H9 (cell line): ENCODE measurements around the gene SDK1. TPM values are rescaled to one million over a fixed set of nuclear protein-coding genes. Genes with fewer than 3 reads are reported as not detected.

Experiments
- DNase-seq: peaks from one replicate; pipeline ENCODE4 v3.0.0-alpha.2; 2017
- H2AFZ ChIP-seq: one replicate; pipeline ENCODE4 v1.6.1; 2013; ENCODE audit warnings: mild to moderate bottlenecking, low read length, control low read depth, moderate library complexity
- H2AK5ac ChIP-seq: 2 replicates; pipeline ENCODE4 v1.6.1; 2013; ENCODE audit warnings: low read length, control low read depth, mixed read lengths; ENCODE audit not compliant: insufficient read length
- H2BK120ac ChIP-seq: one replicate; pipeline ENCODE4 v1.6.1; 2013; ENCODE audit warnings: low read depth, mild to moderate bottlenecking, low read length, control low read depth, inconsistent platforms; ENCODE audit not compliant: poor library complexity, severe bottlenecking
- H2BK12ac ChIP-seq: 2 replicates; pipeline ENCODE4 v1.6.1; 2013; ENCODE audit warnings: low read length, control low read depth, mixed read lengths, low read depth; ENCODE audit not compliant: insufficient read length
- H2BK15ac ChIP-seq: 2 replicates; pipeline ENCODE4 v1.6.1; 2013; ENCODE audit warnings: low read depth, low read length, control low read depth
- H2BK20ac ChIP-seq: one replicate; pipeline ENCODE4 v1.6.1; 2013; ENCODE audit warnings: low read depth, mild to moderate bottlenecking, low read length, control low read depth, inconsistent platforms; ENCODE audit not compliant: poor library complexity, severe bottlenecking
- H2BK5ac ChIP-seq: 2 replicates; pipeline ENCODE4 v1.6.1; 2013; ENCODE audit warnings: low read length, control low read depth, mixed read lengths; ENCODE audit not compliant: insufficient read length
- H3K14ac ChIP-seq: 2 replicates; pipeline ENCODE4 v1.6.1; 2013; ENCODE audit warnings: low read length, control low read depth; ENCODE audit not compliant: insufficient read depth
- H3K18ac ChIP-seq: 2 replicates; pipeline ENCODE4 v1.6.1; 2013; ENCODE audit warnings: low read depth, mild to moderate bottlenecking, mixed read lengths, low read length, control low read depth; ENCODE audit not compliant: insufficient read length
- H3K23ac ChIP-seq: 2 replicates; pipeline ENCODE4 v1.6.1; 2013; ENCODE audit warnings: low read length, control low read depth, mixed read lengths, low read depth; ENCODE audit not compliant: insufficient read length
- H3K23me2 ChIP-seq: 2 replicates; pipeline ENCODE4 v1.6.1; 2013; ENCODE audit warnings: low read depth, mild to moderate bottlenecking, mixed read lengths, low read length, control low read depth; ENCODE audit not compliant: insufficient read length, poor library complexity, severe bottlenecking
- H3K27ac ChIP-seq: 2 replicates; pipeline ENCODE4 v1.5.1; 2013; ENCODE audit warnings: low read length, control low read depth, mixed read lengths, low read depth; ENCODE audit not compliant: insufficient read length
- H3K27me3 ChIP-seq: 2 replicates; pipeline ENCODE4 v1.6.1; 2013; ENCODE audit warnings: low read length, control low read depth, inconsistent platforms; ENCODE audit not compliant: insufficient read depth
- H3K4ac ChIP-seq: 2 replicates; pipeline ENCODE4 v1.6.1; 2013; ENCODE audit warnings: low read depth, mild to moderate bottlenecking, control low read depth, inconsistent platforms, low read length, moderate library complexity
- H3K4me1 ChIP-seq: 2 replicates; pipeline ENCODE4 v1.6.1; 2013; ENCODE audit warnings: low read length, control low read depth, inconsistent platforms; ENCODE audit not compliant: insufficient read depth
- H3K4me2 ChIP-seq: 2 replicates; pipeline ENCODE4 v1.6.1; 2013; ENCODE audit warnings: low read length, control low read depth, mixed read lengths; ENCODE audit not compliant: insufficient read length, insufficient read depth
- H3K56ac ChIP-seq: 2 replicates; pipeline ENCODE4 v1.6.1; 2013; ENCODE audit warnings: low read depth, mild to moderate bottlenecking, mixed read lengths, low read length, control low read depth; ENCODE audit not compliant: insufficient read length
- H3K79me1 ChIP-seq: 2 replicates; pipeline ENCODE4 v1.6.1; 2013; ENCODE audit warnings: low read depth, mild to moderate bottlenecking, moderate library complexity, low read length, control low read depth, inconsistent platforms; ENCODE audit not compliant: insufficient read depth, poor library complexity, severe bottlenecking
- H3K79me2 ChIP-seq: 2 replicates; pipeline ENCODE4 v1.6.1; 2013; ENCODE audit warnings: low read length, control low read depth, inconsistent platforms; ENCODE audit not compliant: insufficient read depth
- H3K9ac ChIP-seq: 2 replicates; pipeline ENCODE4 v1.6.1; 2013; ENCODE audit warnings: low read length, control low read depth, mixed read lengths; ENCODE audit not compliant: insufficient read length; ENCODE audit errors: extremely low read depth
- H3K9me3 ChIP-seq: one replicate; pipeline ENCODE4 v1.6.1; 2013; ENCODE audit warnings: low read depth, low read length, inconsistent platforms; ENCODE audit not compliant: control insufficient read depth
- H3T11ph ChIP-seq: one replicate; pipeline ENCODE4 v1.6.1; 2013; ENCODE audit warnings: mild to moderate bottlenecking, low read length, control low read depth, inconsistent platforms
- H4K20me1 ChIP-seq: one replicate; pipeline ENCODE4 v1.6.1; 2013; ENCODE audit not compliant: control insufficient read depth, insufficient read length, insufficient read depth
- H4K5ac ChIP-seq: 2 replicates; pipeline ENCODE4 v1.6.1; 2013; ENCODE audit warnings: low read depth, mild to moderate bottlenecking, mixed read lengths, low read length, control low read depth; ENCODE audit not compliant: insufficient read length
- H4K8ac ChIP-seq: replicated peaks from 2 replicates; pipeline ENCODE4 v1.6.1; 2013; ENCODE audit warnings: low read length, control low read depth, mixed read lengths, low read depth; ENCODE audit not compliant: insufficient read length
- H4K91ac ChIP-seq: 2 replicates; pipeline ENCODE4 v1.6.1; 2013; ENCODE audit warnings: low read depth, mild to moderate bottlenecking, moderate library complexity, mixed read lengths, low read length, control low read depth; ENCODE audit not compliant: insufficient read length
- H3K27ac Mint-ChIP-seq, 3 experiments: 2 replicates in 2 of 3; 3 replicates in 1 of 3; pipeline ENCODE4 v1.8.0; 2020 to 2021; ENCODE audit warnings: mixed read lengths in 3 of 3, mild to moderate bottlenecking in 1 of 3, moderate library complexity in 1 of 3
- H3K27me3 Mint-ChIP-seq: 2 replicates; pipeline ENCODE4 v1.8.0; 2021; ENCODE audit warnings: low read depth, mild to moderate bottlenecking, moderate library complexity, mixed read lengths
- H3K36me3 Mint-ChIP-seq, 3 experiments: 2 replicates in 2 of 3; 3 replicates in 1 of 3; pipeline ENCODE4 v1.8.0; 2020 to 2021; ENCODE audit warnings: low read depth in 3 of 3, mixed read lengths in 3 of 3; ENCODE audit not compliant: insufficient read depth in 1 of 3
- H3K4me1 Mint-ChIP-seq, 2 experiments: 2 replicates each; pipeline ENCODE4 v1.8.0; 2020; ENCODE audit warnings: mixed read lengths in 2 of 2
- H3K4me3 Mint-ChIP-seq, 2 experiments: 2 replicates in 1 of 2; 3 replicates in 1 of 2; pipeline ENCODE4 v1.8.0; 2020 to 2021; ENCODE audit warnings: mild to moderate bottlenecking in 2 of 2, mixed read lengths in 2 of 2, moderate library complexity in 1 of 2
- H3K9me3 Mint-ChIP-seq, 2 experiments: 2 replicates in 1 of 2; 3 replicates in 1 of 2; pipeline ENCODE4 v1.8.0; 2020; ENCODE audit warnings: mild to moderate bottlenecking in 2 of 2, mixed read lengths in 2 of 2, moderate library complexity in 1 of 2
- CTCF ChIP-seq: fragments of 200-600 bp; sonication (generic); conservative IDR thresholded peaks from 3 replicates; pipeline ENCODE4 v1.8.0; 2021; ENCODE audit warnings: antibody characterized with exemption, mild to moderate bottlenecking
- WGBS: extraction: QIAGEN DNeasy Blood & Tissue Kit; methylation state at CpG from one replicate; pipeline ENCODE4 v1.1.7; 2013; ENCODE audit warnings: missing lambda C conversion rate, low lambda C conversion rate, mixed read lengths; ENCODE audit not compliant: insufficient read length; ENCODE audit errors: extremely low coverage; 5-methylcytosine and 5-hydroxymethylcytosine counted together
- total RNA-seq: library from RNA; stranded (reverse); gene quantifications from 2 replicates; pipeline ENCODE4 v1.2.1, GENCODE V29; 2021

SDK1 gene
- total RNA-seq, 1 experiment from 2014 or later, result 8.7 TPM

- Histone ChIP-seq H3K27ac (no peak overlapping the region), H3K23me2 (no peaks in the 10 kb centered on the region), H3K18ac (no peak overlapping the region), H2AK5ac (no peak overlapping the region), H2BK5ac (no peak overlapping the region), H2AFZ (no peak overlapping the region), H2BK15ac (no peak overlapping the region), H3K27me3 (no peaks in the 10 kb centered on the region), H3K4me1 (peaks cover 2% of the 10 kb centered on the region; the same call in 1 of the 2 replicates), H3K23ac (no peak overlapping the region), H3K9me3 (no peaks in the 10 kb centered on the region), H4K8ac (no peak overlapping the region), H3K4me2 (no peak overlapping the region), H3K9ac (no peak overlapping the region), H2BK20ac (no peak overlapping the region), H4K20me1 (no peaks in the 10 kb centered on the region), H3K79me2 (no peaks in the 10 kb centered on the region), H4K5ac (no peak overlapping the region), H3K79me1 (no peaks in the 10 kb centered on the region), H3K4ac (no peak overlapping the region), H3T11ph (no peak overlapping the region), H3K14ac (no peak overlapping the region), H4K91ac (no peak overlapping the region), H2BK12ac (no peak overlapping the region), H2BK120ac (no peak overlapping the region), H3K56ac (no peak overlapping the region)
- no peak for TF ChIP-seq CTCF
- Mint-ChIP-seq H3K27ac (no peak overlapping the region), H3K9me3 (no peaks in the 10 kb centered on the region), H3K4me1 (peaks cover 32 to 37% of the 10 kb centered on the region in 2 experiments), H3K27me3 (no peaks in the 10 kb centered on the region), H3K36me3 (no peaks in the 10 kb centered on the region; a peak in 1 of 7 replicates), H3K4me3 (no peak overlapping the region)
- no peak for DNase-seq
- WGBS, result no CpG with 5 or more reads among the region's 4 CpGs
These were observed 34.8 kb upstream of the SDK1 start for GRCh38 chr7:3266240-3266639.
